Stimulated activated CD8-positive, alpha-beta memory T cell treated with anti-CD3 and anti-CD28 coated beads, Interleukin-15, amount 100 ng/mL, for 4 hours (primary cell): ENCODE measurements around the gene LCE1D.

Experiments used
- DNase-seq, 2 donors: peaks; one replicate each; pipeline ENCODE4 v3.0.0-alpha.2; 2020; ENCODE audit warnings: low read depth in 2 of 2

Gene LCE1D, protein sequence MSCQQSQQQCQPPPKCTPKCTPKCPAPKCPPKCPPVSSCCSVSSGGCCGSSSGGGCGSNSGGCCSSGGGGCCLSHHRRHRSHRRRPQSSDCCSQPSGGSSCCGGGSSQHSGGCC

DNA sequence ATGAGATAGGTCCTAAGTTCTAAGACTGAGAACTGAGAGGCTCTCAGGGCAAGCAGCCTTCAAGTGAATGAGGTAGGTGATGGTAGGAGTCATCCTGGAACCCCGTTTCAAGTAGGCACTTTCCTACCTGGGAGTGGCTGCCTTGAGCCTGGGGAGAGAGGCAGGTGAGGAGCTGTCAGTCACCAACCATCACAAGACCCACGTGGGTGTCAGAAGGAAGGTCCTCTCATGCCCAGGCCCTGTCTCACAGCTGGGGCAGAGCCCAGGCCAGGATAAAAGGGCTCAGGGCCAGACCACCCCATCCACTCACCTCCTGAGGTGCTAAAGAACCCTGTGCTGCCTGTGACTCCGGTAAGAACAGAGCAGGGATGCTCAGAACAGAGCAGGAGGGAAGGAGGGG is at the start of gene LCE1D:
LCE1D (plus strand) TSS at position 301 of the 400 bp plus-strand sequence. CDS start 1,074 bp downstream, outside the sequence.
- no peak for DNase-seq

- DNase-seq, result no peak
Observed at GRCh38 chr1:152747831-152748230, 48.7 kb upstream of the LCE1D start.

- DNase-seq, result no peak
Observed at GRCh38 chr1:152752225-152752624, 44.3 kb upstream of the LCE1D start.

- DNase-seq, result no peak
Observed at GRCh38 chr1:152753586-152753985, 42.9 kb upstream of the LCE1D start.

DNA sequence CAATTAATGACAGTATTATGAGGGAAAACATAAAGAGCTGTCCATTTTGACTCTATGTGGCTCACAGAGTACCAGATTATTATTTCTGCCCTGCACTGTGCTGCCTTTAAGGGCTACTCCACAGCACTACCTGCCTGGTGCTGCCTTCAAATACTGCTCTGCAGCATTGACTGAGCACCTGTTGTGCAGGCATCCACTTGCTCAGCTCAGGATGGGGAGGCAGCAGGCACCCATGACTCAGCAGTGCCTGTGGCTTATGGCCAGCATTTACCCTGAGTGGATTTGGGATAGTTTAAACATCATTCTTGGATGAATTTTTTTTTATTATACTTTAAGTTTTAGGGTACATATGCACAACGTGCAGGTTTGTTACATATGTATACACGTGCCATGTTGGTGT is 39.6 kb upstream of the LCE1D start:
- no peak for DNase-seq

DNA sequence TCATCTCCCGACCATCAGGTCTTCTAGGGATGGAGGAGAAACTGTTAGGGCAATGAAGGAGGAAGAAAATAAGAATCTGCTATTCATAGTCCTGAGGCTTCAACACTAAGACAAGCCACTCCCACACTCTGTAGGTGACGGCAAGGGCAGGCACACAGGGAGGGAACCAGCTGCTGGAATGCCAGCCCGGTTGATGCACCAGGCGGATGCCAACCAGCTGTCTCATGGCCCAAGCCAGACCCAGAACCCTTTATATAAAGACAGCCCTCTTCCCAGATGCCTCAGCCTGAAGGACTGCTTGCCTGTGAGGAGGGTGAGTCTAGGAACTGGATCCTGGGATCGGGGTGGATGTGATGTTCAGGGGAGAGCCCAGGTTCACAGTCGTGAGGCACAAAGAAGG is 38.8 kb upstream of the LCE1D start, which contains the start of gene KPRP:
KPRP (plus strand) TSS at position 279 of the 400 bp plus-strand sequence. CDS start 1,564 bp downstream, outside the sequence.
- no peak for DNase-seq

GRCh38 chr1:152758636-152759035 is 37.9 kb upstream of the LCE1D start:
- DNase-seq, result no peak

- no peak for DNase-seq
Observed at GRCh38 chr1:152759453-152760173, 36.9 kb upstream of the LCE1D start.

DNA sequence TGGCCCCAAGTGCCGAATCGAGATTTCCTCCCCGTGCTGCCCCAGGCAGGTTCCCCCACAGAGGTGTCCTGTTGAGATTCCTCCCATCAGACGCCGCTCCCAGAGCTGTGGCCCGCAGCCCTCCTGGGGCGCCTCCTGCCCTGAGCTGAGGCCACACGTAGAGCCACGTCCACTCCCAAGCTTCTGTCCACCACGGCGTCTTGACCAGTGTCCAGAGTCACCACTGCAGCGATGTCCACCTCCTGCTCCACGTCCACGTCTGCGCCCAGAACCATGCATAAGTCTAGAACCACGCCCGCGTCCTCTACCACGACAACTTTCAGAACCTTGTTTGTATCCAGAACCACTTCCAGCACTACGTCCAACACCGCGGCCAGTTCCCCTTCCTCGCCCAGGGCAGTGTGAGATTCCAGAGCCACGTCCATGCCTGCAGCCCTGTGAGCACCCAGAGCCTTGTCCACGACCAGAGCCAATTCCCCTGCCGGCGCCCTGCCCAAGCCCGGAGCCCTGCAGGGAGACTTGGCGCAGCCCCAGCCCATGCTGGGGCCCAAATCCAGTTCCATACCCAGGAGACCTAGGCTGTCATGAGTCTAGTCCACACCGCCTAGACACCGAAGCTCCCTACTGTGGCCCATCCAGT is 35.9 kb upstream of the LCE1D start:
- DNase-seq, result no peak

GRCh38 chr1:152761609-152762213 is 34.8 kb upstream of the LCE1D start:
- DNase-seq, result no peak

GRCh38 chr1:152768847-152769533 is 27.5 kb upstream of the LCE1D start:
- no peak for DNase-seq

GRCh38 chr1:152770411-152770810 is 26.1 kb upstream of the LCE1D start:
- DNase-seq, result no peak

GRCh38 chr1:152774875-152775274 is 21.6 kb upstream of the LCE1D start, which contains the start of gene LCE1F:
Gene LCE1F, plus strand, starts transcription at chr1:152775140. Its CDS starts 1,232 bp downstream, at chr1:152776372.
- DNase-seq, result no peak

GRCh38 chr1:152776361-152776760 is 20.2 kb upstream of the LCE1D start:
- DNase-seq, result no peak

DNA sequence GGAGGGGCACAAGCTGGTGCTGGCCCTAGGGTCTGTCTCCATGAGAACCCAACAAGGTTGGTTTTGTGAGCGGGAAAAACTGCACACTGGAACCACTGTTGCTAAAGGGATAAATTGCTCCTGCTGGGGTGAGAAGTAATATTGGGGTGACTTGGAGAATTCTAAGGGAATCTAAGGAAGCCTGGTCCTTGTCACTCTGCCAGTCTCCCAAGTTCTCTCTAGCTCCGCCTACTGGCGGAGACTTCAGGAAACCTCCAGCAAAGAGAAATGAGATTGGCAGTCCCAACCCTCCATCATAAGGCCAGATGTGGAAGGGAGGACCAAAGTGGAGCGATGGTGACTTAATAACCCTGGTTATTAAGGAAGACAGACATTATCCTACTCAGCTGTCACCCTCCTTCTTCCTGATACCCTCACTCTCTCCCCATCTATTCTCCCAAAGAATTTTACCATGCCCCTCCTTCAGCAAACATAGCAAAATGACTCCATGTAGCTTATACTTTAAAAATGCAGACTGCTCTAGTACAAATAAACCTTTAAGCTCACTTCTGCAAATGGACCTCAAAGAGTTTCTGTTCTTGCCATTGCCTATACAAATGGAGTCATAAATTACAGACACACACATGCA is 18.9 kb upstream of the LCE1D start:
- no peak for DNase-seq

DNA sequence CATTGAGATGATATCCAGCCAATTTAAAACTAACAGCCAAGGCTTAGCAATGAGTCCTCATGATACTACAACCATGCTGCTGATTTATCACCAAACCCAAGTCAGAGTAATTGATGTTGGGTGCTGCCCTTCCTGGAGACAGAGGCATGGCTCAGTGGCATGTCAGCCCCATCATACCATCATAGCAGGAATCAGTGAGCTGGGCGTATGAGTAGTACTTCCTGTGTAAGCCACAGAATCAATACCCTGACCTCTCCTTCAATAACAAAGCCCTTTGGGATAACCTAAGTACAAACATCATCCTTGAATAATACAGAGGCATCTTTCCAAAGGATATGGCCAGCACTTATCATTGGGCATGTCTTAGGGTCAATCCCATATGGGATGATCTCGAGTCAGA is 13.4 kb upstream of the LCE1D start:
- DNase-seq, result no peak

- no peak for DNase-seq
Observed at GRCh38 chr1:152786077-152786476, 10.4 kb upstream of the LCE1D start, which contains the start of gene LCE1E. Gene LCE1E, plus strand, starts transcription at chr1:152786257. Its CDS starts 1,043 bp downstream, at chr1:152787300.

DNA sequence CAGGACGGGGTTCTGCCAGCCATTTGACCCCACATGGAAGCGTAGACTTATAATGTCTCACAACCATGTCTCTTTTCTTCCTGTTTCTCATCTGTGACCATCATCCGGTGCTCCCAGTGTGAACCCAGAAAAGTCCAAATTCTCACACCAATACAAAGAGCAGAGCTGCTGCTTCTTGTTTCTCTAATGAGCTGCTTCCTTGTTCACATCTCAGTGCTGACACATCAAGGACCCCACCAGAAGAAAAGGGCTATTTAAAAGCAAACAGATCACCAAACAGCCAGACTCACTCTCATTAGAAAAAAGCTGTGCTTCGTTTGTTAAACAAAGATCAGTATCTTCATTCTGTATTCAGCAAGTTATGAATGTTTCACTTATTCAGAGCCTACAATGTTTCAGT is 835 bp upstream of the LCE1D start:
- no peak for DNase-seq

- no peak for DNase-seq
Observed at GRCh38 chr1:152801333-152801732, 4.8 kb downstream of the LCE1D start.

DNA sequence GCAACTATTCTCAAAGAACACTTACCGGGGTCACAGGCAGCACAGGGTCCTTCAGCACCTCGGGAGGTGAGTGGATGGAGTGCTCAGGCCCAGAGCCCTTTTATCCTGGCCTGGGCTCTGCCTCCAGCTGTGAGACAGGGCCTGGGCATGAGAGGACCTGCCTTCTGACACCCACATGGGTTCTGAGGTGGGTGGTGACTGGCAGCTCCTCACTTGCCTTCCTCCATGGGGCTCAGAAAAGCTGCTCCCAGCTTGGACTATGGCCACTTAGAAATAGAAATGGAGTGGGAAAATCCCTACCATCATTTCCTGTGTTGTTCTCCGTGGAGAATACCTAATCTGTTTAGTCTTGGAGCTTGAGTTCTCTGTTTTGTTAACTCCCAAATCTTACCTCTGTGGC is 10.1 kb downstream of the LCE1D start, which contains the start of gene LCE1C:
LCE1C (minus strand) TSS at position 76 of the 400 bp plus-strand sequence. CDS start 1,173 bp downstream, outside the sequence.
- no peak for DNase-seq

- DNase-seq, result no peak
Observed at GRCh38 chr1:152811050-152811449, 14.5 kb downstream of the LCE1D start.
